HG03342 (cell line): Measurements from ENCODE around the gene CCDC57.
A peak's percentile ranks its signal among the peaks of the same experiment; 100 is the strongest.
"Not testable (repeated sequence)": the region's sequence is repeated elsewhere in the genome, so short reads cannot be mapped to it uniquely, and the experiment has no call there.

Experiments
- ATAC-seq: cut with Tn5 transposase; IDR thresholded peaks from one replicate; pipeline ENCODE4 v1.9.1; 2021; ENCODE audit warnings: mild to moderate bottlenecking, moderate library complexity; ENCODE audit not compliant: unreplicated experiment

CCDC57 gene

GRCh38 chr17:82205720-82206508 is 6.7 kb downstream of the CCDC57 start:
- peak; percentile 61 for ATAC-seq

GRCh38 chr17:82204831-82205719 is 7.6 kb downstream of the CCDC57 start:
- no peak for ATAC-seq

GRCh38 chr17:82203920-82204319 is 8.7 kb downstream of the CCDC57 start:
- ATAC-seq = no peak

- ATAC-seq = no peak
Measured at GRCh38 chr17:82202981-82203380, 9.7 kb downstream of the CCDC57 start.

- no peak for ATAC-seq
Measured at GRCh38 chr17:82201498-82201910, 11.1 kb downstream of the CCDC57 start.

GRCh38 chr17:82200743-82201497 is 11.7 kb downstream of the CCDC57 start:
- ATAC-seq = no peak

GRCh38 chr17:82200135-82200534 is 12.5 kb downstream of the CCDC57 start:
- no peak for ATAC-seq

GRCh38 chr17:82199496-82199895 is 13.1 kb downstream of the CCDC57 start:
- no peak for ATAC-seq

GRCh38 chr17:82198092-82198491 is 14.6 kb downstream of the CCDC57 start:
- no peak for ATAC-seq

- ATAC-seq = no peak
Measured at GRCh38 chr17:82195675-82196672, 16.7 kb downstream of the CCDC57 start.

GRCh38 chr17:82194765-82195164 is 17.9 kb downstream of the CCDC57 start:
- ATAC-seq = no peak

GRCh38 chr17:82193520-82194220 is 19.0 kb downstream of the CCDC57 start:
- no peak for ATAC-seq

GRCh38 chr17:82193050-82193449 is 19.6 kb downstream of the CCDC57 start:
- not testable (repeated sequence) for ATAC-seq

GRCh38 chr17:82188001-82188961 is 24.4 kb downstream of the CCDC57 start:
- ATAC-seq = no peak

GRCh38 chr17:82187500-82187899 is 25.1 kb downstream of the CCDC57 start:
- no peak for ATAC-seq

- no peak for ATAC-seq
Measured at GRCh38 chr17:82186221-82186620, 26.4 kb downstream of the CCDC57 start.

- no peak for ATAC-seq
Measured at GRCh38 chr17:82184761-82185160, 27.9 kb downstream of the CCDC57 start.
